Activated T-helper 9 cell treated with anti-CD3 and anti-CD28 coated beads, Interleukin-2, amount 50 U/mL, for 16 hours (primary cell): Measurements from ENCODE around the gene NUDT3.
"Not testable (repeated sequence)": the region's sequence is repeated elsewhere in the genome, so short reads cannot be mapped to it uniquely, and the experiment has no call there.

Source experiments
- DNase-seq: peaks from one replicate; pipeline ENCODE4 v3.0.0-alpha.2; 2020; ENCODE audit warnings: low read depth

NUDT3 gene

DNA sequence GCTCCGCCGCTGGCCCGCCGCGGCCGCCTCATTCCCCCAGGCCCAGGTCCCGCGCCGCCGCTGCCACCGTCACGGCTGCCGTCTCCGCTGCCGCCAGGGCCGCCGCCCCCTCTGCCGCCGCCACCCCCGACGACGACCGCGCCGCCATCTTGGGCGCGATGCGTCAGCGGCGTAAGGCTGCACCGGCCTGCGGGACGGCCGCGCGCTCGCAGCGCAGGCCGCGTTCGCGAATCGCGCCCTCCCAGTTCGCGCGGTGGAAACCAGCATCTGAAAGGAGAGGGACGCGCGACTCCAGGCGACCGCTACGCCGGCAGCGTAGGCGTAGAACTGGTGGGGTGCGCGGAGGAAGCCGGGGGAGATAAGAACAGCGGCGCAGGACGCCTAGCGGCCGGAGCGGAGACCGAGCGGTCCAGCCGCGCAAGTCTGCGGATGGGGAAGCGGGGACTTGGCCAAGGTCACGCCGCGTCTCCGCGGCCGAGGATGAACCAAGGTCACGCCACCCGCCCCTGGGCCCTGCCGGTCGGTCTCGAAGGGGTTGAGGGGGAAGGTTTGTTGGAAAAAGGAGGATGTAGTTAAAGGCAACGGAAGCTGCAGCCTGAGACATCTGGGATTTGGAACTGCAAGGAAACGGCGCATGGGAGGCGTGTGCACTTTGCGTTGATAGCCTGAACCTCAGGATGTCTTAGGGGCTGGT is at the start of gene NUDT3:
NUDT3 (minus strand) TSS at position 173 of the 694 bp plus-strand sequence. CDS start 307 bp downstream, outside the sequence.
- DNase-seq: peak; percentile 89

DNA sequence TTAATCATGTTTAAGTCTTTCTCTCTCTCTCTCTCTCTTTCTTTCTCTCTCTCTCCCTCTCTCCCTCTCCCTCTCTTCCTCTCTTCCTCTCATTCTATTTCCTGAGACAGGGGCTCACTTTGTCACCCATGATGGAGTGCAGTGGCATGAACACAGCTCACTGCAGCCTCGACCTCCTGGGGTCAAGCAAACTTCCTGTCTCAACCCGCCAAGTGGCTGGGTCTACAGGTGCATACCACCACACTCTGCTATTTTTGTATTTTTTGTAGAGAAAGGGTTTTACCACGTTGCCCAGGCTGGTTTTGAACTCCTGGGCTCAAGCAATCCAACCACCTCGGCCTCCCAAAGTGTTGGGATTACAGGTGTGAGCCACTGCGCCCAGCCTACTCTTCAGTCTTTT is 49.1 kb upstream of the NUDT3 start:
- no peak for DNase-seq

DNA sequence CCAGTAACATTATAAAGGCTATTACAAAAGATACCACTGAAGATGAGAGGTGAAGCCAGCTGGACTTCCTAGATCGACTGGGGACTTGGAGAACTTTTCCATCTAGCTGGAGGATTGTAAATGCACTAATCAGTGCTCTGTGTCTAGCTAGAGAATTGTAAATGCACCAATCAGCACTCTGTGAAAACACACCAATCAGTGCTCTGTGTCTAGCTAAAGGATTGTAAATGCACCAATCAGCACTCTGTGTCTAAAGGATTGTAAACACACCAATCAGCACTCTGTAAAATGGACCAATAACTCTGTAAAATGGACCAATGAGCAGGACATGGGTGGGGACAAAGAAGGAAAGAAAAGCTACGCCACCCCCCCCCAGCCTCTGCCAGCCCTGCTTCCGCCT is 47.0 kb upstream of the NUDT3 start:
- DNase-seq: no peak

DNA sequence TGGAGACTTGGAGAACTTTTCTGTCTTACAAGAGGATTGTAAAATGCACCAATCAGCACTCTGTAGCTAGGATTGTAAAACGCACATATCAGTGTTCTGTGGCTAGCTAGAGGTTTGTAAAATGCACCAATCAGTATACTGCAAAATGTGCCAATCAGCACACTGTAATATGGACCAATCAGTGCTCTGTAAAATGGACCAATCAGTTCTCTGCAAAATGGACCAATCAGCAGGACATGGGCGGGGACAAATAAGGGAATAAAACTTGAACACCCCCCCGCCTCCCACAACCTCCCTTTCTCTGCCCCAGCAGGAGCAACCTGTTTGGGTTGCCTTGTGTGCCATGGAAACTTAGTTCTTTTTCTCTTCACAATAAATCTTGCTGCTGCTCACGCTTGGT is 46.2 kb upstream of the NUDT3 start:
- DNase-seq: no peak

DNA sequence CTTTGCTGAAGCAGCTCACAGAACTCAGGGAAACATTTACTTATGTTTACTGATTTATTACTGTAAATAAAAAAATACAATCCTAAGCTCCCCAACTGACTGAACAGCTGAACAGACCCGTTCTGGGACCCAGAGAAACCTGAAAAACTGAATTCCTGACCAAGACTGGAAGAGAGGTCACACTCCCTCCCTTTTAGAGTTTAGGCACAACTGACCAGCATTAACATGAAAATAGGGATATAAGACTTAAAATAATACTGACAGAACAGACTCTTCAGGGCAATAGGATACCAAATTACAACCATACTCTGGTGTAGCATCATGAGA is 45.1 kb upstream of the NUDT3 start:
- DNase-seq: no peak

DNA sequence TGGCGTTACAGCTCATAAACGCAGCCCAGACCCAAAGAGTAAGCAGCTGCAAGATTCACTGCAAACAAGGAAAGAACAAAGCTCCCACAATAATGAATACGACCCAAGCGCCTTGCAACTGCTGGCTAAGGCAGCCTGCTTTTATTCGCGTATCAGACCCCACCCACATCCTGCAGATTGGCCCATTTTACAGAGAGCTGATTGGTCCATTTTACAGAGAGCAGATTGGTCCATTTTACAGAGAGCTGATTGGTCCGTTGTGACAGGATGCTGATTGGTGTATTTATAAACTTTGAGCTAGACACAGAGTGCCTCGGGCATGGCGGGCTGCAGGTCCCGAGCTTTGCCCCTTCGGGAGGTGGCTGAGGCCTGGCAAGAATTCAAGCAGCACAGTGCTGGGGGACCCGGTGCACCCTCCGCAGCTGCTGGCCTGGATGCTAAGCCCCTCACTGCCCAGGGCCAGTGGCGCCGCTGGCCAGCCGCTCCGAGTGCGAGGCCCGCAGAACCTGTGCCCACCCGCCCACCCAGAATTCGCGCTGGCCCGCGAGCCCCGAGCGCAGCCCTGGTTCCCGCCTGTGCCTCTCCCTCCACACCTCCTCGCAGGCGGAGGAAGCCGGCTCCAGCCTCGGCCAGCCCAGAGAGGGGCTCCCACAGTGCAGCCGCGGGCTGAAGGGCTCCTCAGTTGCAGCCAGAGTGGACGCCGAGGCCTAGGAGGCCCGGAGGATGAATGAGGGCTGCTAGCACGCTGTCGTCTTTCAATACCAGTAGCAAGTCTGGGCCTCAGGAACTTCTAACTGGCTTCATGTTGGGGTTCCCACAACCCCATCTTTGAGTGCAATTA is 44.6 kb upstream of the NUDT3 start:
- no peak for DNase-seq

DNA sequence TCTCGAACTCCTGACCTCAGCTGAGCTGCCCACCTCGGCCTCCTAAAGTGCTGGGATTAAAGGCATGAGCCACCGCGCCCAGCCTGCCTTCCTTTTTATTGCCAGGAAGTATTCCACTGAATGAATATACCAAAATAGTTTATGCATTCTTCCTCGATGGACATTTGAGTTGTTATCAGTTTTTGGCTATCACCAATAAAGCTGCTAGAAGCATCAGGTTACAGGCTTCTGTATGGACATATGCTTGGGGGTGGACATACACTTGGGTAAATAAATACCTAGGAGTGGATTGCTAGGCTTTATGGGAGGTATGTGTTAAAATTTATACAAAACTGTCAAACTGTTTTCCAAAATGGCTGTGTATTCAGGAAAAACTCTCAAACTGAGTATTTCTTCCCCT is 43.4 kb upstream of the NUDT3 start:
- DNase-seq: no peak

DNA sequence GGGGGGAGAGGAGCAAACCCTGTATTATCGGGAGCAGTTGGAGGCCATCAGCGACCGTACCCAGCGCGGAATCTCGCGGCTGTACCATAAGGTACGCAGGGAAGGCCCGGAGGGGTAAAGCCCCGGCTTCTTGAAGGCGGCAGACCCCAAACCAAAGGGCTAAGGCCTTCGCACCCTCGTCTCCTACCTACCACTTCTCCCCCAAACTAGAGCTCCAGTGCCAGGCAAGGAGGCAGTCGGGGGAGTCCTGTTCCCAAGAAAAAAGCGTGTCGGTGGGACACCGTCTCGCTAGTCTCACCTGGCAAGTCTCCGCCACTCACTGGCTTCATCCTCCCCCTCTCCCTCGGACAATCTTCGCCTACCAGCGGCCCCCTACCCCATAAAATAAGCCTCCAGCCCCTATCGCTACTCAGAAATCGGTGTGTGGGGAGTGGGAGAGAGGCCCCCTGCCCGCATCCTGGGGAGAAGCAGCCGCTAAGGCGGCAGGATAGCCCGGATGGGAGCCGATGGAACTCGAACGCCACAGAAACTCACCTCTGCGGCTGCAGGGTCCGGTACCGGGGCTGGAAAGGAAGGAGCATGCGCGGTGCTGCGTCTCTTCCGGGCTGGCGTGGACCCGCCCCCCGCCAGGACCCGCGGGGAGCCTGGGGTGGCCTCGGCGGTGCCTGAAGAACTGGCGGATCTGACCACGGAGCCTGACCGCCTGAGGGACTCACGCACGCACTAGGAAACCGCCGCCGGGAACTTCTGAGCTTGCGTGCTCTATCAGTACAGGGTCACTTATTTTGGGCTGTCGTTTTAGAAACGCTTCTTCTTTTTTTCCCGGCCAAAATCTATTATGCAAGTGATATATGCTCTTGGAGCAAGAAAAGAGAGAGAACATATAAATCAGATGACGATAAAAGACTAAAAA is 33.3 kb upstream of the NUDT3 start, which contains the start of gene RPS10:
RPS10 (minus strand) TSS at position 572 of the 913 bp plus-strand sequence. CDS start 848 bp downstream, outside the sequence.
- peak; percentile 88 for DNase-seq

DNA sequence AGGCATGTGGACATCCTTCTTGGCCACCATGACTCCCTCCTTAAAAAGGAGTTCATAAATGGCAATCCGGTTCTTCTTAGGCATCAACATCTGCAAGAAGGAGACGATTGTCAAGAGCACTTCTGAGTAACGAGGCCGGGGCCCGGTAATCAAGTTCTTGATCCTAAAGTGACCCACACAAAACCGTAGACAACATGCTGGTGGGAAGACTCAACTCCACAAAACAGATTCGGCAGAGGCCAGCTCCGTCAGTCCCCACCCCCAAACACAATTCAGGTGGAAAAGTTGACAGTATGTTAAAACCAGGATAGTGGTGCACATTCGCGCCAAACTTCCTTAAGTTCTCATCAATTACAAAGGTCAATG is 32.6 kb upstream of the NUDT3 start:
- DNase-seq: no peak

DNA sequence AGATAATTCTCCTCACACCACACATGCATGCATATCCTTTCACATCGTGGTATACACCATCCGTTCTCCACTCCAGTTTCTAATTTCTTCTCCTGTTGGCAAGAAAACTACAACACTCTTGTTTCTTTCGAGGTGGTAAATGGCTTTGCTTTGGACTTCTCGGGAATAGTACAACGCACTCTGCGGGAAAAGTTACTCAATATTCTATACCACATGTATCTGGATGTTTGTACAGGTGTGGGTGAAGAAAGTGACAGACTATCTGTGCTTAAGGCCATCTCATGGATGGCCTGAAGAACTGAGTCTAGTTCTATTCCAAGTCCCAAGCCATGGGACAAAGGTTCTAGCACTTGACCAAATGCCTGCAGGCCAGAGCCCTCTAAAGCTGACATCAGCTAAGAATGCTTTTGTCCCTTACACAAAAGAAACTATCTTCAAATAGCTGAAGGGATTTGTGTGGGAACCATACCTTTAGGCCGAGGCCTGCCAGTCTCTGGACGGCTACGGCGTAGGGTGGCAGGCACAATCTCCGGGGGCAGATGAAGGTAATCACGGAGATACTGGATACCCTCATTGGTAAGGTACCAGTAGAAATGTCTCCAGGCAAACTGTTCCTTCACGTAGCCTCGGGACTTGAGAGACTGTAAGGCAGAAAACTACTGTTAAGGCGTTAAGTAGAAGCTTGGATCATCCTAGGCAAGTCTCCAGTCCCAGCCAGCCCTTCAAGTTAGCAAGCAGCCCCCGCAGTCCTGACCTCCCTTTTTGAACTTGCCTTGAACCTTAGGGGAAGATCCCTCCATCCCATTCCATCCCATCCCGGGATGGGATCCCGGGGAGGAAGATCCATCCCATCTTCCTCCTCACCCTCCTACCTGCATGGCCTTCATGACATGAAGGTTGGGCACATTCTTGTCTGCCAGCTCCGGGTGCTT is 32.0 kb upstream of the NUDT3 start:
- no peak for DNase-seq

DNA sequence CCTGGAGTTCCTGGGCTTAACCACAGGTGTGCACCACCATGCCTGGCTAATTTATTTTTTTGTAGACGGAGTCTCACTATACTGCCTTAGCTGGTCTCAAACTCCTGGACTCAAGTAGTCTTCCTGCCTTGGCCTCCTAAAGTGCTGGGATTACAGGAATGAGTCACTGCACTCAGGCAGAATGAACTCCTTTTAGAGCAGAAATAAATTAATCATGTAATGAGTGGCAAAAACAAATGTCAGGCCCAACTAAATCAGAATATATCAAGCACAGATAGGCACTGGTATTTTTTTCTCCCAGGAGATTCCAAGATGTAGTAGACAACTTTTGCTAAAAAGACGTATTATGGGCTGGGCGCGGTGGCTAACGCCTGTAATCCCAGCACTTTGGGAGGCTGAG is 30.8 kb upstream of the NUDT3 start:
- DNase-seq: no peak

DNA sequence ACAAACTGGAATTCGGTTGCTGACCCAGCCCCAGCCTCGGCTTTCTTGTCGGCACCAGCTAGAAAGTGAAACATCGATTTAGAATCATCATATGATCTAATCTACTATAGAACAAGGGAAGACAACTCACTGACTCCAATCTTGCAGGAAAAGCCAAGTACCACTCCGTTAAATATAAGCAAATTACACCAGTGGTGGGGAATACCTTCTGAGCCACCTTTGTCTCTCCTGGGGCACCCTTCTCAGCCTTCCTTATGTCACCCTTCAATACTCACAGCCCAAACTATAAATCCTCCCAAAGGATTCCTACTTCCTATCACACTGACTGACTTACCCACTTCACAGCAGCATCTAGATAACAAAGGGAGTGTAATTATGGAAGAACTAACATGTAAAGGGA is 25.9 kb upstream of the NUDT3 start:
- no peak for DNase-seq

DNA sequence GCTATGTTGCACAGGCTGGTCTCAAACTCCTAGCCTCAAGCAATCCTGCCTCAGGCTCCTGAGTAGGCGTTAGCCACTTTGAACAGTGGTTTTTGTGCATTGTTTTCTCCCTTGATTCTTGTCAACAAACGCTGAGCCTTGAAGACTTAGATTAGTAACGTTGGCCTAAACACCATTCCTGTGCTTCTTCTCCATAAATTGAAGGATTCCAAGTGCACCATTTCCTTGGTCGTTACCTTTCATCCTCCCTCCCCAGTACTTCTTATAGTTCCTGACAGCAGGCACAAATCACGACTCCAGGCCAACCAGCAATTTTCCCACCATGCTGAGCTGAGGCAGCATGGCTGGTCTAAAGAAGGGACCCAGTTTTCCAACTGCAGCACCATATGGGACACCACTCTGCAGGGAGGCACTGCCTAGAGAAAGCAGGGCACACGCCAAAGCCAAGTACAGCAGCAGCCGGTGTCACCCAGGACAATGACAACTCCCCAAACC is 24.5 kb upstream of the NUDT3 start:
- no peak for DNase-seq

DNA sequence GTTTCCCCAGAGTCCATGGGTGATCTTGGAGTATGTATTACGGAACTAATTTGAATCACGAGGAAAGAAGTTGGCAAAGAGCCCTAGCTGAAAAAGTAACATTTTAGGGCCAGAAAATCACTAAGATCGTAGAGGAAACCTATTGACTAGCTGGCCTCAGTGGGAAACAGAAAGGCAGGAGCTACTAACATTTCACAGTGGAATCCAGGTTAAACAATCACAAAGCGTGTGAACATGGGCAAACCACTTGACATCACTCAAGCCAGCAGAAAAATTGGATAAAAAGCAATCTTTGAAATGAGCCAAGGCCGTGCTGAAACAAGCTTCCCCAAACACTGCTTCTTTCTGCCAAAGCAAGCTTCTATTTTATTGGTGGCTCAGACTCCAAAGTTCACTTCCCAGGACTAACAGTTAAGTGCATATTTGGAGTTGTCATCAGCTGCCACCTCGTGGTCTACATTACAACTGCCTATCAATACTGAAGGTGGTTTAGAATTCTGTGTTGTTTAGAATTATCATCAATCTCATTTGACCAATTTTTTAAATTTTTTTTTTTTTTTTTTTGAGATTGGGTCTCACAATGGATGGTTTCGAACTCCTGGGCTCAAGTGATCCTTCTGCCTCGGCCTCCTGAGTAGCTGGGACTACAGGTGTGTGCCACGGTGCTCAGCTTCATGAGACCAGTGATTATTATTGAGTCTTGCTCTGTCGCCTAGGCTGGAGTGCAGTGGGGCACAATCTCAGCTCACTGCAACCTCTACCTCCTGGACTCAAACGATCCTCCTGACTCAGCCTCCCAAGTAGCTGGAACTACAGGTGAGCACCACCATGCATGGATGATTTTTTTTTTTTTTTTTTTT is 22.8 kb upstream of the NUDT3 start:
- no peak for DNase-seq

DNA sequence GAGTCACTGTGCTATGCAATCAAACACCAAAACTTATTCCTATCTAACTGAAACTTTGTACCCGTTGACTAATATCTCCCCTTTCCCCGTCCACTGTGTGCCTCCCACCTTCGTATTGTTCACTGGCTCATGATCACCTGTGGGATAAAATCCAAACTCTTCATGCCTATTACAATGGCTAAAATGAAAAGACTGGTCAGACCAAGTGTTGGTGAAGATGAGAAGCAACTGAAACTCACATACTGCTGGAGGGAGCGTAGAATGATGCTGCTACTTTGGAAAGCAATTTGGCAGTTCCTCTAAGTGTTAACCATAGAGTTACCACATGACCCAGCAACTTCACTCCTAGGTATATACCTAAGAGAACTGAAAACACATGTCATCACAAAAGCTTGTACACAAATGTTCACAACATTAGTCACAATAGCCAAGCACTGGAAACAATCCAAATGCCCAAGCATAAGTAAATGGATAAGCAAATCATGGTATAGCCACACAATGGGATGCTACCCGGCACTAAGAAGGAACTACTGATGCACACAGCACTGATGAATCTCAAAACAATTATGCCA is 20.3 kb upstream of the NUDT3 start:
- no peak for DNase-seq

DNA sequence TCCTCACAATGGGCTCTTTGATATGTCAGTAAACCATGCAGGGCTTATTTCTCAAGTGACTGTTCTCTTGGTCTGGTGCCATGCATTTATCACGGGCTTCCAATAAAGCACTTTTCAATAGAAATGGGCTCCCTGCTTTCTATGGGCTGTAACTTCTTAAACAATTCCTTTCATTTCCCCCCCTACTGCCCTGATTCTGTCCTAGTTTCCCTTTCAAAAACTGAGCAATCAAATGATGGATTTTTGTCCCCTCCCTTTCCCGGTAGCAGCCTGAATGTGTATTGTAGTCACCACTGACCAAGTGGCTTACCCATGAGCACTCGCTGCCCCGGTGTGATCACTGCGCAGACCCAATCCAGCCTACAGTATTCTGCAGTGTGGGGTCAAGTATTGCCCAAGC is 19.5 kb upstream of the NUDT3 start:
- no peak for DNase-seq

DNA sequence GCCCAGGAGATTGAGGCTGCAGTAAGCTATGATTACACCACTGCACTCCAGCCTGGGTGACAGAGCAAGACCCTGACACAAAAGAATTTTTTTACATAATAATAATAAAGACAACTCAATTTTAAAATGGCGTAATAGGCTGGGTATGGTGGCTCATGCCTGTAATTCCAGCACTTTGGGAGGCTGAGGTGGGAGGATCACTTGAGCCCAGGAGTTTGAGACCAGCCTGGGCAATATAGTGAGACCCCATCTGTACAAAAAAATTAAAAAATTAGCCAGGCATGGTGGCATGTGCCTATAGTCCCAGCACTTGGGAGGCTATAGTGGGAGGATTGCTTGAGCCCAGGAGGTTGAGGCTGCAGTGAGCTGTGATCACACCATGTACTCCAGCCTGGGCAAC is 15.4 kb upstream of the NUDT3 start:
- DNase-seq: not testable (repeated sequence)

DNA sequence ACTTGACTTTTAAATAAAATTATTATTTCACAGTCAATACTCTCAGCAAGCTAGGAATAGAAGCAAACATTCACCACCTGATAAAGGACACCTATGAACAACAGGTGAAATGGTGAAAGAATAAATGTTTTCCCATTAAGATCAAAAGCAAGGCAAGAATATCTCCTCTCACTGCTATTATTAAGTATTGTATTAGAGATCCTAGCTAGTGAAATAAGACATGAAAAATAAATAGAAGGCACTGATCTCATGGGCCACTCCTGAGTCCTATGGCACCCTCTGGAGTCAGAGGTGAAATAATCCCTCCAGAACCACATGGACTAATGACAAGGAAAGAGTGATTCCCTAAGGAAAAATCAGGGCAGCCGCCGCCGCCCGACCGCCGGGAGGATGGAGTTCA is 4.0 kb upstream of the NUDT3 start:
- DNase-seq: no peak

DNA sequence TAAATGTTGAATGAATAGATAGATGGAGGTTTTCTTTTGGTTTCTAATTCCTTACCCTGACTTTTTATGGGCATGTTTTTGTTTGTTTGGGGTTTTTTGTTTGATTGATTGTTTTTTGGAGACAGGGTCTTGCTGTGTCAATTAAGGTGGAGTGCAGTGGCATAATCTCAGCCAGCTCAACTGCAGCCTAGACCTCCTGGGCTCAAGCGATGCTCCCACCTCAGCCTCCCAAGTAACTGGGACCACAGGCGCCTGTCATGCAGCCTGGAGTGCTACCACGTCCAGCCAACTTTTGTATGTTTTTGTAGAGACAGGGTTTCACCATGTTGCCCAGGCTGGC is 1.5 kb upstream of the NUDT3 start:
- DNase-seq: no peak
